SK-N-SH (cell line): ENCODE results near the gene ACACA. TPM values are rescaled to one million over a fixed set of nuclear protein-coding genes. Genes with fewer than 3 reads are reported as not detected.

ENCODE experiments used
- CTCF ChIA-PET: fragments of 300-600, 350-600 bp; formaldehyde crosslinking; extraction: SDS; loops from one replicate; lab custom pipeline; 2021; lab: Yijun Ruan, JAX
- POLR2A ChIA-PET: fragments of 350-600 bp; sonication (Branson Sonifier 250); formaldehyde crosslinking; extraction: SDS; loops from one replicate; lab custom pipeline; 2020; ENCODE audit warnings: antibody characterized with exemption, inconsistent platforms; lab: Yijun Ruan, JAX
- DNase-seq: peaks from one replicate; pipeline ENCODE4 v3.0.0; 2012
- H2AFZ ChIP-seq: fragments of 200-600 bp; sonication (generic); 2 replicates; pipeline ENCODE4 v1.8.1; 2016; ENCODE audit warnings: antibody characterized with exemption, mild to moderate bottlenecking, low read depth
- H3F3A ChIP-seq: fragments of 200-600 bp; sonication (generic); replicated peaks from 2 replicates; pipeline ENCODE3; 2016; ENCODE audit warnings: antibody characterized with exemption, mild to moderate bottlenecking; ENCODE audit not compliant: insufficient read depth
- H3K27ac ChIP-seq, 2 experiments: fragments of 200-500 bp in 1 of 2; fragments of 200-600 bp in 1 of 2; sonication (Bioruptor generic) in 1 of 2; sonication (generic), shearing (Covaris generic) in 1 of 2; 2 replicates each; pipeline versions ENCODE4 v1.5.1 to v1.6.1; 2014 to 2016; ENCODE audit warnings: low read depth in 2 of 2, inconsistent platforms in 1 of 2, low read length in 1 of 2, mild to moderate bottlenecking in 1 of 2, mixed read lengths in 1 of 2
- H3K27me3 ChIP-seq: fragments of 200-600 bp; sonication (generic), shearing (Covaris generic); 2 replicates; pipeline ENCODE4 v1.6.1; 2016; ENCODE audit warnings: mixed run types; ENCODE audit not compliant: insufficient read depth
- H3K36me3 ChIP-seq, 2 experiments: fragments of 200-500 bp in 1 of 2; fragments of 200-600 bp in 1 of 2; sonication (Bioruptor generic) in 1 of 2; sonication (generic) in 1 of 2; replicated peaks in 1 of 2; 2 replicates each; pipeline versions ENCODE3 to v1.5.1; 2014 to 2016; ENCODE audit warnings: low read length in 1 of 2, mild to moderate bottlenecking in 1 of 2; ENCODE audit not compliant: insufficient read depth in 2 of 2, control insufficient read depth in 1 of 2
- H3K4me1 ChIP-seq, 2 experiments: fragments of 200-500 bp in 1 of 2; fragments of 200-600 bp in 1 of 2; sonication (Bioruptor generic) in 1 of 2; sonication (generic), shearing (Covaris generic) in 1 of 2; 2 replicates each; pipeline versions ENCODE4 v1.5.1 to v1.6.1; 2014 to 2016; ENCODE audit warnings: low read depth in 1 of 2, low read length in 1 of 2, mixed run types in 1 of 2; ENCODE audit not compliant: insufficient read depth in 2 of 2, control insufficient read depth in 1 of 2
- H3K4me2 ChIP-seq: fragments of 200-600 bp; sonication (generic), shearing (Covaris generic); 2 replicates; pipeline ENCODE4 v1.6.1; 2017; ENCODE audit warnings: mixed run types
- H3K4me3 ChIP-seq, 2 experiments: fragments of 200-500 bp in 1 of 2; fragments of 200-600 bp in 1 of 2; sonication (Bioruptor generic) in 1 of 2; sonication (generic), shearing (Covaris generic) in 1 of 2; 2 replicates each; pipeline versions ENCODE4 v1.5.1 to v1.8.1; 2014 to 2016; ENCODE audit warnings: low read depth in 2 of 2, inconsistent platforms in 1 of 2, low read length in 1 of 2, mild to moderate bottlenecking in 1 of 2, mixed read lengths in 1 of 2, moderate library complexity in 1 of 2
- H3K79me2 ChIP-seq: fragments of 200-600 bp; sonication (generic); 2 replicates; pipeline ENCODE4 v1.8.1; 2017; ENCODE audit warnings: mild to moderate bottlenecking; ENCODE audit not compliant: insufficient read depth
- H3K9ac ChIP-seq: fragments of 200-600 bp; sonication (generic); 2 replicates; pipeline ENCODE4 v1.6.1; 2017; ENCODE audit warnings: mixed run types
- H3K9me2 ChIP-seq: fragments of 200-600 bp; sonication (generic); 2 replicates; pipeline ENCODE4 v1.6.1; 2017; ENCODE audit warnings: mixed run types
- H3K9me3 ChIP-seq: fragments of 200-600 bp; sonication (generic); 2 replicates; pipeline ENCODE4 v1.6.1; 2017; ENCODE audit warnings: mixed run types, mild to moderate bottlenecking, moderate library complexity
- H4K20me1 ChIP-seq: fragments of 200-600 bp; sonication (generic); 2 replicates; pipeline ENCODE4 v1.6.1; 2017; ENCODE audit warnings: mild to moderate bottlenecking, mixed run types; ENCODE audit not compliant: insufficient read depth
- CHD2 ChIP-seq: fragments of 150-350 bp; IDR thresholded peaks from 2 replicates; pipeline ENCODE4 v1.6.1; 2018; ENCODE audit warnings: low read length; ENCODE audit not compliant: partially characterized antibody
- EP300 ChIP-seq, 2 experiments: IDR thresholded peaks; 2 replicates each; pipeline versions ENCODE4 v1.4.0 to v1.6.1; 2012; ENCODE audit warnings: borderline replicate concordance in 1 of 2, low read depth in 1 of 2, low read length in 1 of 2
- EZH2phosphoT487 ChIP-seq: fragments of 200-600 bp; sonication (generic); IDR thresholded peaks from 2 replicates; pipeline ENCODE4 v1.6.1; 2017; ENCODE audit warnings: low read depth, mixed run types, mild to moderate bottlenecking, antibody characterized with exemption, moderate library complexity, borderline replicate concordance
- FOXJ3 ChIP-seq: sonication (generic); formaldehyde crosslinking; IDR thresholded peaks from 2 replicates; pipeline ENCODE4 v1.5.1; 2020; ENCODE audit warnings: mild to moderate bottlenecking, missing genetic modification reagents
- GATA2 ChIP-seq: sonication (generic); formaldehyde crosslinking; IDR thresholded peaks from 2 replicates; pipeline ENCODE4 v1.5.0; 2020; ENCODE audit warnings: mild to moderate bottlenecking, missing genetic modification reagents
- MEF2A ChIP-seq: IDR thresholded peaks from 2 replicates; pipeline ENCODE4 v1.4.0; 2012; ENCODE audit warnings: low read depth, borderline replicate concordance
- MXI1 ChIP-seq: IDR thresholded peaks from 2 replicates; pipeline ENCODE4 v1.6.1; 2012; ENCODE audit warnings: mild to moderate bottlenecking, low read depth, low read length, improper control_type of control experiment
- RAD21 ChIP-seq: IDR thresholded peaks from 2 replicates; pipeline ENCODE4 v1.6.1; 2012; ENCODE audit warnings: mild to moderate bottlenecking, low read length
- RCOR1 ChIP-seq: fragments of 150-350 bp; IDR thresholded peaks from 2 replicates; pipeline ENCODE4 v1.6.1; 2017; ENCODE audit warnings: antibody characterized with exemption, low read length
- SIN3A ChIP-seq: IDR thresholded peaks from 2 replicates; pipeline ENCODE4 v1.6.1; 2012; ENCODE audit warnings: low read depth, mild to moderate bottlenecking, low read length, moderate library complexity, borderline replicate concordance
- TCF12 ChIP-seq: IDR thresholded peaks from 2 replicates; pipeline ENCODE4 v1.4.0; 2012
- ZBTB33 ChIP-seq: IDR thresholded peaks from 2 replicates; pipeline ENCODE4 v1.4.0; 2012; ENCODE audit warnings: low read depth, borderline replicate concordance
- WGBS: methylation state at CpG from one replicate; pipeline ENCODE4 v1.1.6; 2017; ENCODE audit warnings: low lambda C conversion rate; 5-methylcytosine and 5-hydroxymethylcytosine counted together
- polyA plus RNA-seq, 3 experiments: library from polyadenylated mRNA; depleted of rRNA; stranded (reverse); fragments of >200 nt; gene quantifications; 2 replicates each; pipeline ENCODE4 v1.2.3, GENCODE V29; 2012

Gene ACACA
- polyA plus RNA-seq, 1 of the 3 experiments (the other 2 are of a cell fraction), result 27.2 TPM

- H3K9me2 ChIP-seq, result no peaks in the 10 kb centered on the region
- ChIA-PET POLR2A (interaction anchor here (1.1 to 1.4 kb wide), 2 partner anchors 24 to 27 kb away, joined by 3 to 8 read pairs; no protein-coding TSS in a partner anchor), CTCF (interaction anchor here (1.0 to 3.3 kb wide), 6 partner anchors 10 to 75 kb away, joined by 3 to 13 read pairs (median 5); no protein-coding TSS in a partner anchor)
- H3F3A ChIP-seq, result no peaks in the 10 kb centered on the region
- H3K9me3 ChIP-seq, result no peaks in the 10 kb centered on the region
- peaks cover 9 to 19% of the 10 kb centered on the region in 2 experiments for H3K36me3 ChIP-seq
- no peaks in the 10 kb centered on the region for H3K27me3 ChIP-seq
- no peaks in the 10 kb centered on the region for H4K20me1 ChIP-seq
- WGBS, result 69% methylated on average over 6 of the region's 6 CpGs
- H3K4me1 ChIP-seq, result peaks cover 0 to 47% of the 10 kb centered on the region in 2 experiments; a peak in 2 of 4 replicates
- H3K27ac ChIP-seq, result peak overlapping the region in 1 of 2 experiments; percentile 96; a peak in 2 of 4 replicates
- H3K79me2 ChIP-seq, result no peaks in the 10 kb centered on the region
- no peak overlapping the region for H3K9ac ChIP-seq
- TF ChIP-seq RCOR1 (peak; percentile 77; the same call in 1 of the 2 replicates), ZBTB33 (no peak), TCF12 (peak; percentile 38; the same call in 1 of the 2 replicates), FOXJ3 (peak; percentile 95), MXI1 (peak; percentile 80; the same call in 1 of the 2 replicates), GATA2 (CRISPR knock-in tag) (peak; percentile 96), MEF2A (no peak), EP300 (IDR thresholded peaks at IDR 0.05; ENCODE audit: borderline replicate concordance in 1 of 2, low read depth in 1 of 2, low read length in 1 of 2) (peak in 1 of 2 experiments; percentile 86; a peak in 2 of 4 replicates), SIN3A (no peak), RAD21 (peak; percentile 45)
- no peak overlapping the region for H2AFZ ChIP-seq
- H3K4me2 ChIP-seq, result no peak overlapping the region
- peak; percentile 54 for DNase-seq
- H3K4me3 ChIP-seq, result no peak overlapping the region
These were observed 272.6 kb downstream of the ACACA start for GRCh38 chr17:37134050-37134449.

GRCh38 chr17:37133136-37133535 lies 273.5 kb downstream of the ACACA start:
- Histone ChIP-seq H3K9me3 (no peaks in the 10 kb centered on the region), H2AFZ (no peak overlapping the region), H3K9me2 (no peaks in the 10 kb centered on the region), H3K4me1 (peaks cover 0 to 38% of the 10 kb centered on the region in 2 experiments; a peak in 2 of 4 replicates), H3K27ac (peak overlapping the region in 1 of 2 experiments; percentile 96; a peak in 2 of 4 replicates), H3K4me3 (no peak overlapping the region), H3K79me2 (no peaks in the 10 kb centered on the region), H3K4me2 (no peak overlapping the region), H4K20me1 (no peaks in the 10 kb centered on the region), H3K27me3 (no peaks in the 10 kb centered on the region), H3K36me3 (peaks cover 14 to 28% of the 10 kb centered on the region in 2 experiments)
- ChIA-PET POLR2A (interaction anchor here (1.1 kb wide), 1 partner anchor 26 kb away, joined by 3 read pairs; no protein-coding TSS in a partner anchor), CTCF (interaction anchor here (1.3 to 3.3 kb wide), 4 partner anchors 9 to 503 kb away, joined by 3 to 13 read pairs (median 5); no protein-coding TSS in a partner anchor)
- no peak for DNase-seq
- 78% methylated on average over 5 of the region's 5 CpGs for WGBS
- TF ChIP-seq EZH2phosphoT487 (no peak), CHD2 (peak; percentile 20), GATA2 (CRISPR knock-in tag) (0 out of 2 replicates have a peak, but pooled peaks have one; percentile 20), EP300 (IDR thresholded peaks at IDR 0.05; ENCODE audit: borderline replicate concordance in 1 of 2, low read depth in 1 of 2, low read length in 1 of 2) (peak in 1 of 2 experiments; percentile 15; a peak in 1 of 4 replicates)
- TF ChIP-seq, all 33 proteins: peak for 3
- Histone ChIP-seq H3F3A (no peaks in the 10 kb centered on the region), H3K9ac (no peak overlapping the region)
